ENCODE results near the gene ARTN. TPM values are rescaled to one million over a fixed set of nuclear protein-coding genes. Genes with fewer than 3 reads are reported as not detected.

Gene ARTN
- total RNA-seq, 1 donor from 2014 or later: under 0.01 TPM

- DNase-seq (ENCODE audit: low spot score in 2 of 2): peak; percentile 97 to 99
- FAIRE-seq: no peak
Observed at GRCh38 chr1:43946236-43947060, 12.8 kb downstream of the ARTN start, which contains the start of gene IPO13. IPO13 (plus strand) TSS chr1:43946950; CDS start chr1:43947601, 651 bp downstream.

- DNase-seq (ENCODE audit: low spot score in 2 of 2) (no peak), FAIRE-seq (no peak)
Observed at GRCh38 chr1:43947061-43947873, 13.7 kb downstream of the ARTN start.

- no peak for DNase-seq (ENCODE audit: low spot score in 2 of 2)
- FAIRE-seq: no peak
Observed at GRCh38 chr1:43947874-43948437, 14.4 kb downstream of the ARTN start.

- FAIRE-seq (no peak), DNase-seq (ENCODE audit: low spot score in 2 of 2) (no peak)
Observed at GRCh38 chr1:43949678-43950077, 16.1 kb downstream of the ARTN start.

GRCh38 chr1:43951021-43951985 lies 17.7 kb downstream of the ARTN start:
- DNase-seq (ENCODE audit: low spot score in 2 of 2) (no peak), FAIRE-seq (no peak)

GRCh38 chr1:43952731-43953346 lies 19.2 kb downstream of the ARTN start:
- FAIRE-seq (no peak), DNase-seq (ENCODE audit: low spot score in 2 of 2) (no peak)

GRCh38 chr1:43953361-43953760 lies 19.8 kb downstream of the ARTN start:
- DNase-seq (ENCODE audit: low spot score in 2 of 2) (no peak), FAIRE-seq (no peak)

- FAIRE-seq (no peak), DNase-seq (ENCODE audit: low spot score in 2 of 2) (peak in 1 of 2 donors; percentile 49)
Observed at GRCh38 chr1:43954036-43954435, 20.4 kb downstream of the ARTN start.

GRCh38 chr1:43956234-43956633 lies 22.6 kb downstream of the ARTN start:
- no peak for DNase-seq (ENCODE audit: low spot score in 2 of 2)
- no peak for FAIRE-seq

GRCh38 chr1:43957407-43958040 lies 23.9 kb downstream of the ARTN start:
- FAIRE-seq (no peak), DNase-seq (ENCODE audit: low spot score in 2 of 2) (no peak)

GRCh38 chr1:43958351-43959255 lies 25.0 kb downstream of the ARTN start:
- DNase-seq (ENCODE audit: low spot score in 2 of 2) (no peak), FAIRE-seq (no peak)

GRCh38 chr1:43960798-43961197 lies 27.2 kb downstream of the ARTN start:
- FAIRE-seq (no peak), DNase-seq (ENCODE audit: low spot score in 2 of 2) (no peak)

- DNase-seq (ENCODE audit: low spot score in 2 of 2): no peak
- FAIRE-seq: no peak
Observed at GRCh38 chr1:43961692-43962091, 28.1 kb downstream of the ARTN start.

- FAIRE-seq (no peak), DNase-seq (ENCODE audit: low spot score in 2 of 2) (no peak)
Observed at GRCh38 chr1:43962324-43962723, 28.7 kb downstream of the ARTN start.

GRCh38 chr1:43963006-43963405 lies 29.4 kb downstream of the ARTN start:
- FAIRE-seq: no peak

GRCh38 chr1:43963890-43964289 lies 30.3 kb downstream of the ARTN start:
- FAIRE-seq (no peak), DNase-seq (ENCODE audit: low spot score in 2 of 2) (no peak)

More at GRCh38 chr1:43963006-43963405, 29.4 kb downstream of the ARTN start:
- no peak for DNase-seq (ENCODE audit: low spot score in 2 of 2)

- DNase-seq (ENCODE audit: low spot score in 2 of 2) (no peak), FAIRE-seq (no peak)
Observed at GRCh38 chr1:43965316-43965715, 31.7 kb downstream of the ARTN start.

GRCh38 chr1:43968348-43968948 lies 34.8 kb downstream of the ARTN start:
- DNase-seq (ENCODE audit: low spot score in 2 of 2): no peak
- FAIRE-seq: no peak
